Nephron (organoid): ENCODE results near the gene RASA1.

Source experiments
- H3K27ac Mint-ChIP-seq, 3 experiments: 2 replicates each; pipeline ENCODE4 v1.8.0; 2020; ENCODE audit warnings: mixed read lengths in 3 of 3, mild to moderate bottlenecking in 2 of 3, moderate library complexity in 1 of 3
- H3K27me3 Mint-ChIP-seq: 2 replicates; pipeline ENCODE4 v1.8.0; 2021; ENCODE audit warnings: low read depth, mild to moderate bottlenecking, moderate library complexity, mixed read lengths
- H3K36me3 Mint-ChIP-seq: 2 replicates; pipeline ENCODE4 v1.8.0; 2020; ENCODE audit warnings: low read depth, mixed read lengths
- H3K4me1 Mint-ChIP-seq: 2 replicates; pipeline ENCODE4 v1.8.0; 2020; ENCODE audit warnings: mixed read lengths
- H3K4me3 Mint-ChIP-seq, 3 experiments: 2 replicates each; pipeline ENCODE4 v1.8.0; 2020; ENCODE audit warnings: mild to moderate bottlenecking in 3 of 3, mixed read lengths in 3 of 3, moderate library complexity in 2 of 3
- H3K9me3 Mint-ChIP-seq: 2 replicates; pipeline ENCODE4 v1.8.0; 2020; ENCODE audit warnings: mixed read lengths
- CTCF ChIP-seq, 3 experiments: fragments of 200-600 bp; sonication (generic); IDR thresholded peaks; one replicate each; pipeline ENCODE4 v1.5.0; 2021; ENCODE audit warnings: antibody characterized with exemption in 3 of 3; ENCODE audit not compliant: unreplicated experiment in 3 of 3

RASA1 gene

GRCh38 chr5:87267574-87268125 lies at the start of gene RASA1:
Gene RASA1, plus strand, starts transcription at chr5:87267883. Its CDS starts 569 bp downstream, at chr5:87268452.
- H3K9me3 Mint-ChIP-seq = no peaks in the 10 kb centered on the region
- peaks cover 20% of the 10 kb centered on the region for H3K4me1 Mint-ChIP-seq
- H3K4me3 Mint-ChIP-seq = peak within 1 kb of the TSS; percentile 94 to 99 (median 97)
- peaks cover 8% of the 10 kb centered on the region for H3K36me3 Mint-ChIP-seq
- no peak for TF ChIP-seq CTCF (IDR thresholded peaks at IDR 0.05; ENCODE audit: unreplicated experiment in 3 of 3)
- H3K27ac Mint-ChIP-seq = peak within 1 kb of the TSS; percentile 96 to 99 (median 98)
- H3K27me3 Mint-ChIP-seq = no peaks in the 10 kb centered on the region

GRCh38 chr5:87229780-87230179 lies 37.9 kb upstream of the RASA1 start:
- no peak overlapping the region for H3K4me3 Mint-ChIP-seq
- no peaks in the 10 kb centered on the region for H3K9me3 Mint-ChIP-seq
- H3K36me3 Mint-ChIP-seq = no peaks in the 10 kb centered on the region
- no peak overlapping the region for H3K27ac Mint-ChIP-seq
- no peaks in the 10 kb centered on the region for H3K4me1 Mint-ChIP-seq
- no peaks in the 10 kb centered on the region for H3K27me3 Mint-ChIP-seq
- no peak for TF ChIP-seq CTCF (IDR thresholded peaks at IDR 0.05; ENCODE audit: unreplicated experiment in 3 of 3)

- Mint-ChIP-seq H3K4me1 (no peaks in the 10 kb centered on the region), H3K9me3 (no peaks in the 10 kb centered on the region), H3K27me3 (no peaks in the 10 kb centered on the region), H3K36me3 (no peaks in the 10 kb centered on the region), H3K4me3 (no peak overlapping the region), H3K27ac (no peak overlapping the region)
- TF ChIP-seq CTCF (IDR thresholded peaks at IDR 0.05; ENCODE audit: unreplicated experiment in 3 of 3) = no peak
These were observed 36.5 kb upstream of the RASA1 start for GRCh38 chr5:87231037-87231808.

GRCh38 chr5:87233143-87233542 lies 34.5 kb upstream of the RASA1 start:
- no peaks in the 10 kb centered on the region for H3K9me3 Mint-ChIP-seq
- no peaks in the 10 kb centered on the region for H3K27me3 Mint-ChIP-seq
- no peak overlapping the region for H3K4me3 Mint-ChIP-seq

GRCh38 chr5:87241555-87241954 lies 26.1 kb upstream of the RASA1 start:
- Mint-ChIP-seq H3K27ac (no peak overlapping the region), H3K4me3 (no peak overlapping the region), H3K4me1 (no peaks in the 10 kb centered on the region), H3K27me3 (no peaks in the 10 kb centered on the region), H3K36me3 (no peaks in the 10 kb centered on the region), H3K9me3 (no peaks in the 10 kb centered on the region)
- no peak for TF ChIP-seq CTCF (IDR thresholded peaks at IDR 0.05; ENCODE audit: unreplicated experiment in 3 of 3)

More at GRCh38 chr5:87233143-87233542, 34.5 kb upstream of the RASA1 start:
- Mint-ChIP-seq H3K36me3 (no peaks in the 10 kb centered on the region), H3K27ac (no peak overlapping the region), H3K4me1 (no peaks in the 10 kb centered on the region)
- no peak for TF ChIP-seq CTCF (IDR thresholded peaks at IDR 0.05; ENCODE audit: unreplicated experiment in 3 of 3)

GRCh38 chr5:87242242-87242641 lies 25.4 kb upstream of the RASA1 start:
- H3K4me3 Mint-ChIP-seq = no peak overlapping the region
- H3K9me3 Mint-ChIP-seq = no peaks in the 10 kb centered on the region
- H3K36me3 Mint-ChIP-seq = no peaks in the 10 kb centered on the region
- no peaks in the 10 kb centered on the region for H3K27me3 Mint-ChIP-seq
- TF ChIP-seq CTCF (IDR thresholded peaks at IDR 0.05; ENCODE audit: unreplicated experiment in 3 of 3) = no peak
- H3K27ac Mint-ChIP-seq = no peak overlapping the region
- H3K4me1 Mint-ChIP-seq = no peaks in the 10 kb centered on the region
